ENCODE results near the gene SH3PXD2B.

The SH3PXD2B gene

DNA sequence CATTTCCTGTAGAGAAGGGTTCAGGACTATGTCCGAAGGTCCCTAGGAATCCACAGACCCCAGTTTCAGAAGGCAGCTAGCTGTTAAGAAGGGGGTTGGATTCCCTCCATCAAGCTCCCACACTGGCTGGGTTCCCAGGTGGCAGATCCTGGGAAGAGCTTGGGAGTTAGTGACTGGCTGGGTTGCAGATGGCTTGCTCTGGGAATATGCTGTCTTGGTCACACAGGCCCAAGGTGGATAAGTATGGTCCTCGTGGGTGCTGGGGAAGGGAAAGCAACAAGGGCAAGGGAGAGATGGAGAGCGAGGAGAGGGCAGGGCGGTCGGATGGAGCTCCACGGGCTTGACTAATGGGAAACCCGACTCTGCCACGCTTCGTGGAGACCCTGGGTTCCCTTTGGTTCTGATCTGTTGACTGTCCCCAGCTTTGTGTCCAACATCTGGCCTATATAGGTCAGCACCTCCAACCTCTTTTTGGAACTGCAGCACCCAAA is 17.4 kb downstream of the SH3PXD2B start:
- no peak for DNase-seq (ENCODE audit: low read depth)

DNA sequence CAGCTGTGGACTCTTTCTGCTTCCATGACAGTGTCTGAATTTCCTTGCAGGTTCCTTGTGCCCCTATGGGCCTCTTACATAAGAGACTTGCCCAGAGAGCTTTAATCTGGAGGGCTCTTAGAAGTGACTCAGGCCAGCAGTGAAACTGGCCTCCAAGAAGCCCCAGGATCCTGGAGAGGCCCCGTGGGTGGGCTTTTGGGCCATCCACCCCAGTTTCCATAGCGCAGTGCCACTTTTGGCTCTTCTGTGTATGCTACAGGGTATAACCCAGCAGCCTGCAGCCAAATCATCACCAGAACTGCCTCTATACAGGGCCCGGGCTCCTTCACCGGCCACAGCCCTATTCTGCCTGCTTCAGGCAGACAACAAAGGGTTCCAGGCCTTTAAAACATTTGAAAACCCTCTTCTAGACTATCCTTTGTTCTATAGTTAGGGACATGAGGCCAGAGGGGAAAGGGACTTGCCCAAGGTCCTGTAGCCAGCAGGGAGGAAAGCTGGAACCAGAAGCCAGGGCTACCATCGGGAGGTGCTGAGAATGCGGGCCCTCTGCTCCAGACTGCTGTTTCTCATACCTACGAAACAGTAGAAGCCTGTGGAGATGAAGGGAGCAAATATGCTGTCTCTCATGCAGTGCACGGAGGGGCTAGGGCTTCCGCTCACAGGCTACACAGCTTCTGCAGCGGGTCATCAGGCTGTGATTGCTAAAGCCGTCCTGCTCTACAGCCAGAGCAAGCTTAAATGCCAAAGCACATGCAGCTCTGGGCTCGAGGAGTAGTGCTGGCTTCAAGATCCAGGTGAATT is 18.0 kb downstream of the SH3PXD2B start:
- DNase-seq (ENCODE audit: low read depth): no peak

DNA sequence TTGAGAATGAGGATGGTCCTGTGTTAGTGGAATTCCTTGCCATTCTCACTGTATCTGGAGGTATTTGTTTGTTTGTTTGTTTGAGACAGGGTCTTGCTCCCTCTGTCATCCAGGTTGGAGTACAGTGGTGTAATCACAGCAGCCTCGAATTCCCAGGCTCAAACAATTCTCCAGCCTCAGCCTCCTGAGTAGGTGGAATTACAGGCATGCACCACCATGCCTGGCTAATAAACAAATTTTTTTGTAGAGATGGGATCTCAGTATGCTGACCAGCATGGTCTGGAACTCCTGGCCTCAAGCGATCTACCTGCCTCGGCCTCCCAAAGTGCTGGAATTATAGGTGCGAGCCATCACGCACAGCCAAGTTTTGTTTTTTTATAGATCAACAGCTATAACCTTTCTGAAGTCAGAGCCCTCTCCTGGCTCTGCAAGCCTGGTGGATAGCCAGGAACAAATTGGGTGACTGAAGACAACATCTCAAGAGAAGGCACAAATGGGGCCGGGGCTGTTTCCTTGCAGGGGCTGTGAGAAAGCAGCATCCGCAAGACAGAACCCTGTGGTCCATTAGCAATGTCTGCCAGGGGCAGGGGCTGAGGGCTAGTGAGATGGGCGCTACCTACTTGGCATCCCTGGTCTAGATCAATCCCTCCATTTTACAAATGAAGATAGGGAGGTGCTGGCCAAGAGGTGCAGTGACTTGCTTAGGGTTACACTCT is 18.8 kb downstream of the SH3PXD2B start:
- DNase-seq (ENCODE audit: low read depth): no peak

DNA sequence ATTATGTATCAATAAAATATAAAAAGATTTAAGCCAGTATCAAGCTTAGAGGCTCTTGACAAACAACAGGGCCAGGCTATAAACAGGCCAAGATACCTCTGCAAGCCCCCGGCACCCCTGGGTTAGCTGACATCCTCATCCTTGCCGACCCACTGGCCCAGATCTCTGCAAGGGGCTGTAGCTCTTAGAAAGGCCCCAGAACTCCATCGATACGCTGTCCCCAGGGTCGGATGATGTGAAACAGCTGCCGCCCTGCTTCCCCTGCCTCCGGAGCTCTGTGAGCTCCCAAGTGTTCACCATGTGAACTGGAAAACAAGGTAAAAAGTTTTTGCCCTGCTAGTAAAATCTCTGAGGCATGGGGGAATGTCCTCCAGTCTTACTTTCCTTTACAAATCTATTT is 20.1 kb downstream of the SH3PXD2B start:
- no peak for DNase-seq (ENCODE audit: low read depth)

DNA sequence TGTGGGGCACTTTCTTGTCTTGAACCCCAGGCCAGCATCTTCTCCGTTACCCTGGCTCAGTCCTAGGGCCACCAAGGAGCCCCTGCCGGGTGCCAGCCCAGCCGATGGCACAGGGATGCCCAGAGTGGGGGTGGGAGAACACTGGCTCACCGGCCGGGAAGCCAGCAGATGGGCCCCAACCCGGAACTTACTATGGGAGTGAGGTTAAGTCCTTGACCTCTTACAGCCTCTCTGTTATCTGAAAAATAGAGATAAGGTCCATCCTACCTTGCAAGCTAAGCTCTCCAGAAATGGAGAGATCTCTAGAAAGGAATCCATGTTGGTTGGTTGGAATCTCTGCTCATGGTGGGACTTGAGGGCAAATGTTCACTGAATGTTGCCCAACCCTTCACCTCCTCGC is 20.8 kb downstream of the SH3PXD2B start:
- no peak for DNase-seq (ENCODE audit: low read depth)

DNA sequence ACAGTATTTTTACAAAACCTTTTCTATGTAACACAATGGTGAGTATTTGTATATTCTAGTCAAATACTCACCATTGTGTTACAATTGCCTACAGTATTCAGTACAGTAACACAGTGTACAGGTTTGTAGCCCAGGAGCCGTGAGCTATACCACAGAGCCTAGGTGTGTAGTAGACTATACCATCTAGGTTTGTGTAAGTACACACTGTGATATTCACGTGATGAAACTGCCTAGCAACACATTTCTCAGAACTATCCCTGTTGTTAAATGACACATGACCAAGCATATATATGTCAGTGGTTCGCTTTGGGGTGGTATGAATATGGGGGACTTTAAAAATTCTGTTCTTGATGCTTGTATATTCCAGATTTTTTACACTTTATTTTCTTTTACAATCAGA is 21.3 kb downstream of the SH3PXD2B start:
- DNase-seq (ENCODE audit: low read depth): no peak

DNA sequence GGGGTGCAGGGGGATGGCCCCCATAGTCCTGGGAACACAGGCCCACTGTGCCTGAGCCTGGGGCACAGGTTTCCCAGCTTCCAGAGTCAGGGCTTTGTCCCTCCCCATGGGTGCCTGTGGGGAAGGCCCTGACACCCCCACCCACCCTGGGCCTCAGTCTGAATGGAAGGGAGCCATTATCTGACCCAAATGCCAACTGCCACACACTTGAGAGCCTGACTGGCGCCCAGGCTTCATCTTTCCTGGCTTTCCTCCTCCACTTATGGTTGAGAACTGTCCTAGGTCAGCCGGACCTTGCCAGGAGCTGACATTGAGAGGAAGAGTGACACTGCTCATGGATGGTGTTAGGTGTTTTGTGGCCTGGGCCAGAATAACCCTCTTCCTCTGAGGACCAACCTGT is 24.0 kb downstream of the SH3PXD2B start:
- DNase-seq (ENCODE audit: low read depth): no peak

DNA sequence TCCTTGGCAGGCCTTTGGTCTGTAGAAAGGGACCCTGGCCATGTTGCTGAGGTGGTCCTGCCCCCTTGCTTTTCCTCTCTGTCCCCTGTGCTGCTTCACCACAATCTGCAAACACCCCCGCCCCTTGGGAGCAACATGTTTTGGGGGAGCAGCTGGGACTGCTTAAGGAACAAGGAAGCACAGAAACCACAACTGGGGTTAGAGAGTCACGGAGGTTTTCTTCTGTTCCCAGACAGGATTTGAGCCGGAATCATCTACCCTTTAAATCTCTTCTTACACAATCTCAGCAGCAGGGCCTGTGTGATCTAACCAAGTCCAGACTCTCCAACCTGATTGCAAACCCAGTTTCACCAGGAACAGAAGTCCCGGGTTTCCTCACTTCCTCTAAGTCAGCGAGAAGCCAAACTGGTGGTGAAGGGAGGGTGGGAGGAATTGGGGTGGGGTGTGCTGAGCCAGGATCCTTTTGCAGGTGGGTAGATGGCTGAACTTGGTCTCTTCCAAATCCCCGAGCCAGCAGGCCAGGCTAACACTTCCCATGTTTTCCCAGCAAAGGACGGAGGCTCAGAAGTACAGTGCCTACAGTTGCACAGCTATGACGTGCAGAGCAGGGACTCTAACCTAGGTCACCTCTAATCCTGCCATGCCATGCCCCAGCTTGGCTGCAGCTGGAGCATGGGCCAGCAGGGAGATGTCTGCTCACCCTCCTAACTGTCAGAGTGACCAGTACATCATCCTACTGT is 25.0 kb downstream of the SH3PXD2B start:
- no peak for DNase-seq (ENCODE audit: low read depth)

DNA sequence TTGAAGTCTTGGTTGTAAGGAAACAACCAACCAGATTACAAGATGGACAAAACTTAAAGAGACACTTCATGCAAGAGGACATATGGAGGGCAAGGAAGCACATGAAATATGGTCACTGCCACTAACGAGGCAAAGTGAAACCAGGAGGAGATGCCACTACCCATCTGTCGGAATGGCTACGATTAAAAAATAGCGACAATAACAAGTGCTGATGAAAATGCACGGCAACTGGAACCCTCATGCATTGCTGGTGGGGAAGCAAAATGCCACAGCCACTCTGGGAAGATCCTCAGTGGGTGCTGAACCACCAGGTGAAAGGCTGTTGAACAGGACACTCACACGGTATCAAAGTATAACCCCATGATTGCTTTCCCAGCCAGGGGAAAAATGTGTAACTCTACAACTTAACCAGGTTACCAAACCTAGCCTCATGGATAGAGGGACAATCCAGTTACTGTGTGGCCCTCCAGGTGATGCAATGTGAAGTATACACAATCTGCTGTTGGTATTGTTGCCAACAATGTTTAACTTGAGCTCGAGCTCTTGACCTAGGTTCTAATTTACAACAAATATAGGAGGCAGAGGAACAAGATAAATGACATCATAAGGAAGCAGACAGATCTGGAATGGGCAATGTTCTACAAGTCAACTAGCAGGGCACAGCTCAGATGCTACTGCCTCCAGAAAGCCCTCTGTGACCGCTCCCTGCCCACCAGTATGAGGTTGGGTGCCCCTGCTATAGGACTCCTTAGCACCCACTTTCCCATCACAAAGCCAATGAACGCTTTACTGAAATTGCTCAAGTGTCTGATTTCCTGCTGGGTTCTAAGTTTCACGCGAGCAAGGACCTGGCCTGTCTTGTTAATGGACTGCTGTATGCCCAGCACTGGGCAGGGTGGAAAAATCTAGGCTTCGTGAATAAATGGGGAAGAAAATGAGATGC is 25.8 kb downstream of the SH3PXD2B start:
- no peak for DNase-seq (ENCODE audit: low read depth)

DNA sequence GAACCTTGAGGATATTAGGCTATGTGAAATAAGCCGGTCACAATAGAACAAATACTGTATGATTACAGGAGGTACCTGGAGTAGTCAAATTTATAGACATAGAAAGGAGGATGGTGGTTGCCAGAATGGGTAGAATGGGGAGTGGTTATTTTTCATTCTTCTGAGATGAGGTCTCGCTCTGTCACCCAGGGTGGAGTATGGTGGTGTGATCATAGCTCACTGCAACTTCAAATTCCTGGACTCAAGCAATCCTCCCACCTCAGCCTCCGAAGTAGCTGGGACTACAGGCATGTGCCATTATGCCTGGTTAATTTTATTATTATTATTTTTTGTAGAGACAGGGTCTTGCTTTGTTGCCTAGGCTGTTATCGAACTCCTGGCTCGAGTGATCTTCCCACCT is 27.1 kb downstream of the SH3PXD2B start:
- DNase-seq (ENCODE audit: low read depth): no peak

DNA sequence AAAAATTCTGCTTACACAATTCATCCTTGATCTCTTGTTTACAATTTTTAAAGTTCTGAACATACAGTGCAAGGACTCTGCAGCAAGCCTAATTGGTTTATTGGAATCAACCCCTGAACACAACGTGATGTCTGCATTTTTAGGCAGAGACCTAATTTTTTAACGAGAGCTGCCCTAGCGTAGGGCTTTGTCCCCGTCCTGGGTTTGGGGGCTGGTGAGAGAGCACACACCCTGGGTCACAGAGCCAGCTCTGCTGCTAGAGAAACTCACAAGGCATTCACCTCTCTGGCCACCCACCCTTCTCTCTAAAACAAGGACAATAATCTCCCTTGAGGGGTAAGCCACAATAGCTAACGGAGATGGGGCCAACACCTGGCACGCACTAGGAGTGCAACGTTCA is 28.2 kb downstream of the SH3PXD2B start:
- DNase-seq (ENCODE audit: low read depth): no peak

DNA sequence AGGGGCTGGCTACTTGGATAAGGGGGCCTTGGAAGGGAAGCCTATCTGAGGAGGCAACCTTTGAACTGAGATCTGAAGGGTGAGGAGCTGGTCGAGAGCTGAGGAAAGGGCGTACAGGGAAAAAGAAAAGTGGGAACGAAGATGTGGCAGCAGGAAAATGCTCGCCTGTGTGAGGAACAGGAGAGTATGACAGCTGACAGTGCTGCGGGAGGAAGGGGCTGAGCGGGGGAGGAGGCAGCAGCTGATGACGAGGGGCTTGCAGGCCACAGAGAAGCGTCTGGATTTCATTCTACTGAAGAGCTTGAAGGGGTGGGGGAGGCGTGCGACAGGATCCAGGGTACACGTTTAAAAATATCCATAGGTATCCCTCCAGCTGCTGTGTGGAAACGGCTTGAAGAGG is 28.9 kb downstream of the SH3PXD2B start:
- DNase-seq (ENCODE audit: low read depth): no peak

DNA sequence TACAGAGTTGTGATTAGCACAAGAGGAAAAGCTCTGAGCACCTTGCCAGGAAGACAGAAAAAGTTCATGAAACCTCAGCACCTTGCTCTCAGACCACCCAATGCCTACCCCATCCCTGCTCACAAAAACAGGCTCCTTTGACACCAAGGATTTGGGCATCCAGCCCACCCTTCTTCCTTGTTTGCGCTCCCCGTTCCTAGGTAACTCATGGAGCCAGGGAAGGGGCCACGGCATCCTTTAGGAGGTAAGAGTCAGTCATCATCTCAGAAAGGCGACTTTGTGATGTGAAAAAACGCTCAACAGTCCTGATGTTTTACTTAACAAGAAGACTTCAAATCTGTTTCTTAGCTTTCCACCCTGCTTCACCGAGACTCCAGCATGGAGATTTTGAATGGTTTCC is 29.5 kb downstream of the SH3PXD2B start:
- no peak for DNase-seq (ENCODE audit: low read depth)

DNA sequence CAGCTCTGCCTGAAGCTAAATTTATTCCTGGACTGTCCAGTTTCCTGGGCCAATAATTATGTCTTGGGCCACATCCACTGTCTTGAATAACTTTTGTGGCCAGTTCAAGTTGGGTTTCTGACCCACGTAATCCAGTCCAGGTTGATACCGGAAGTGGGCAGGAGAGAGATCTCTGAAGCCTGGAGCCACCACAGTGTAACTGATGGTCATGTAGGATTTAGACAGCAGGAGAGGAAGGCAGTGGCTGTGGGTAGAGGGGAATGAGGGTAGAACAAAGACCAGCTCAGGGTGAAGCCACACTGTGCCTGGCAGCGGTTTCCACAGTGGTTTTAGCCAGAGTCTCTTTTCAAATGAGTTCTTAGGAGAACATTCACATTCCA is 30.2 kb downstream of the SH3PXD2B start:
- DNase-seq (ENCODE audit: low read depth): no peak

DNA sequence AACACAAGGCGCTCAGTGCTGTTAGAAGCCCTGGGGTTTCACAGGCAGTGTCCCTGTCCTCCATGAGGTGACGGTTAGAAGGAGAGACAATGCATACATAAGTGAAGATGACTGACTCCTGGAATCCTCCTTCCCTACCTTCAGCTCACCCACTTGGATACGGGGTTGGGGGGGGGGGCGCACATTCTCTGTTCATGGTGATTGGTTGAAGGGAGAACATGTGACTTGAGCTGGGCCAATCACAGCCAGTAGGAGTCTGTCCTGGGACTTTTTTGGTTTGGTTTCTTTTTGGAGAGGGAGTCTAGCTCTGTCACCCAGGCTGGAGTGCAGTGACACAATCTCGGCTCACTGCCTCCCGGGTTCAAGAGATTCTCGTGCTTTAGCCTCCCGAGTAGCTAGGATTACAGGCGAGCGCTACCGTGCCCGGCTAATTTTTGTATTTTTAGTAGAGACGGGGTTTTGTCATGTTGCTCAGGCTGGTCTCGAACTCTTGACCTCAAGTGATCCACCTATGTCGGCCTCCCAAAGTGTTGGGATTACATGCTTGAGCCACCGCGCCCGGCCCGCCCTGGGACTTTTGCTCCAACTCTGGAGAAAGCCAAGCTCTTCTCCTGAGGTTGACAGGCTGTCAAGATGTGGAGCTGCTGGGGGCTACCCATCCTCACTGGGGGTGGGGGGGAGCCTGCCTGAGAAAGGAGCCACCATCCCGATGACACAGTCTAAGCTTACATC is 30.8 kb downstream of the SH3PXD2B start:
- no peak for DNase-seq (ENCODE audit: low read depth)

DNA sequence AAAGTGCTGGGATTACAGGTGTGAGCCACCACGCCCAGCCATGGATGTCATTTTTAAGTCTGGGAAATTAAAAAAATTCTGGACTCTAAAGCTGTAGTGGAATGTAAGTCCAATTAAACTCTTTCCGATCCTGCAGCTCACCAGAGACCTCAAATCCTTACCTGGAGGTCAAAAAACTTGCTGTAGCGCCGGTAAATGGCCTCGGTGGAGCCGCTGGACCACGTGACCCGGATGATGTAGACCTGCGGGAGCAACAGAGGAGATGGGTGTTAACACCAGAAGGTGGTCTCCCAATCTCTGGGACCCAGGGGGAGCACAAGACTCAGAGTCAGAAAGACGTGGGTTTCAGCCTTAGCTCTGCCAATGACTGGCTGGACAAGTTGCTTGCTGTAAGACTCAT is 32.1 kb downstream of the SH3PXD2B start:
- no peak for DNase-seq (ENCODE audit: low read depth)

DNA sequence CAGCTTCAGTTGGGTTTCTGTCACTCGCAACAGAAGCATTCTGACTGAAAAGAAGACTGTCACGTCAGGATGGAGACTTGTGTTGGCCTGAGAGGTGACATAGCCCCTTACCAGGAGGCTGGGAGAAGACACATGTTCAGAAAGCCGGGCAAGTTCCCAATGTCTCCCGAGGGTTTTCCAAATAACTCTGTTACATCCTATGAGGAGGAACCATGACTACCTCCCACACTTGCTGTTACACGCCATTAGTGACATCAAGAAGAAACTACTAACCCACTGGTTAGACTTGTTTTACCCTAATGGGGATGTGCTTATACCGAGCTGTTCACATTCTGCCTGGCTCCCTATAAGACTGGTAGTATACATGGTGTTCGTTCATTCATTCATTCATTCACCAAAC is 33.3 kb downstream of the SH3PXD2B start:
- DNase-seq (ENCODE audit: low read depth): no peak

DNA sequence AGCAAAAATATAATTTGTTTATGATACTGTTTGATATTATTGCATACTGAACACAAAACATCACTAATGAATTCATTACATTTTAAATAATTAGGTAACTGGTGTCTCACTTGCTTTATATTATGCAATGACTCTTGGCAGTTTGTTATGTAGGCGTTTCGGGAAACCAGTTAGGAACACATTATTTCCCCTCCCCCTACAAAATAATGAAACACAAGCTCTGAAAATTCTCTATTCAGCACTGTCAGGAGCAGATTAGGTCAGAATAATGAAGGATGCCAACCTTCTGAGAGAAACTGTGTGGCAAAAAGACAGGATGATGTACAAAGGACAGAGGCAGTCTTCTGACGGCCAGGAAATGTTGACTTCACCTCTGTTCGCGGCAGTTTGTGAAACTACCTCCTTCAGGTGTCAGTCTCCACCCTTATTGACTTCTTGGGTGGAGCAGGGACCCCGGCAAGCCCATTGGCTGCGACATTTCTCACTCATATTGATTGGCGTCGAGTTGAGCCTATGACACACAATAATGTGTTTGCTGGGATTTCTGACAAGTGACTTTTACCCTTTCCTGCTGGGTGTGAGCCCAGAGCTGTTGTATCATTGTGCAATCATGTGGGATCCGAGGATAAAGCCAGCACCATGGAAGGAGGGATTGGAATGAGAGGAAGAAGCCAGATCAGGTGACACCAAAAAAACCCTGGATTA is 33.9 kb downstream of the SH3PXD2B start:
- no peak for DNase-seq (ENCODE audit: low read depth)

DNA sequence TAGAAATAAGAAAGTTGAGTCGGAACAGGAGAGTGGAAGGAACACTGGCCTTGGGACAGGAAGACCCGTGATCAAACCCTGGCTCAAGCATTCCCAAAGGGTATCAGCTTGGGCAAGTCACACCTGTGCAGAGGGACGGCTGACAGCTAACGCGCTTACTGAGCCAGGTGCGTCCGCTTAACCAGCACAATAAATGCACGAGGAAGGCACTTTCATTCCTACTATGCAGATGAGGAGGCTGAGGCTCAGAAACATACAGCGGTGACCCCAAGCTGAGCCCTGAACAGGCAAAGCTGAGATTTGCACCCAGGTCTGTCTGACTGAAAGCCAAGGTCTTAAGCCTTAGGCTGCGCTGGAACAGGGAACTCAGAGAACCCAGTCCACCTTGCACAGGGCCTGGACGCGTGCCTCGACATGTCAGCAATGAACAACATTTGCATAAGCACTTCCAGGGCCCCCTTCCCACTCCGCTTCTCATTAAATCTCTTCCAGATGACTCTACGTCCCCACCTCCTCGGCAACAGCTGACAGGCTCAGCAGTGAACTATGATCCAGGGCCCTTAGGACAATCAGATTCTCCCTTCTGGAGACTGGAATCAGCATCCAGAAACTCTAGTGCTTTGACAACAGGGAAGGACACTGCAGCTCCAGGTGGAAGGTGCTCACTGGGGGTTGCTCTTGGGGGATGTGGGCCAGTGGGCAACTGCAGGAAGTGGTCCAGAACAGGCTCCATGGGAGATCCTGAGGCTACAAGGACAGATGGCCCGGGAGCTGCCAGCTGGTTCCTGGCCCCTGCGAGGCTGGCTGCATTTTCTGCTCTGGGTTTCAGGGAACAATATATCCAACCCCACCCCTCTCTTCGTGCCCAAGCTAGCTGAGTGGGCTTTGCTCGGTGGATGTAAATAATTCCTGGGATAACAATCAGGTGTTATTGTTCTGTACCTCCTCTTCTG is 35.2 kb downstream of the SH3PXD2B start:
- no peak for DNase-seq (ENCODE audit: low read depth)
